WTC11 (cell line): Measurements from ENCODE around the gene USP28. TPM values are rescaled to one million over a fixed set of nuclear protein-coding genes. Genes with fewer than 3 reads are reported as not detected.
A peak's percentile ranks its signal among the peaks of the same experiment; 100 is the strongest.

Experiments
- ATAC-seq: fragments of 200-7000 bp; cut with Tn5 transposase; 2 replicates; pipeline ENCODE4 v1.10.0; 2021; ENCODE audit warnings: mild to moderate bottlenecking, moderate library complexity
- CTCF ChIA-PET: fragments of 300-600 bp; sonication (Branson Sonifier 250); formaldehyde crosslinking; loops from one replicate; lab custom pipeline; 2021; ENCODE audit warnings: antibody characterized with exemption; lab: Charles Lee
- POLR2A ChIA-PET: fragments of 350-600 bp; sonication (Branson Sonifier 250); formaldehyde crosslinking; loops from one replicate; lab custom pipeline; 2021; ENCODE audit warnings: antibody characterized with exemption; lab: Charles Lee
- DNase-seq: peaks from one replicate; pipeline ENCODE4 v3.0.0; 2021; ENCODE audit warnings: low spot score
- H3K27ac Mint-ChIP-seq: 2 replicates; pipeline ENCODE4 v1.8.0; 2021; ENCODE audit warnings: mixed read lengths
- H3K27me3 Mint-ChIP-seq: 2 replicates; pipeline ENCODE4 v1.8.0; 2021; ENCODE audit warnings: low read depth, mild to moderate bottlenecking, moderate library complexity, mixed read lengths
- H3K36me3 Mint-ChIP-seq: 2 replicates; pipeline ENCODE4 v1.8.0; 2021; ENCODE audit warnings: mixed read lengths
- H3K4me1 Mint-ChIP-seq: 2 replicates; pipeline ENCODE4 v1.8.0; 2022; ENCODE audit warnings: mixed read lengths
- H3K4me3 Mint-ChIP-seq: 2 replicates; pipeline ENCODE4 v1.8.0; 2021; ENCODE audit warnings: mild to moderate bottlenecking, moderate library complexity, mixed read lengths
- H3K9me3 Mint-ChIP-seq: 2 replicates; pipeline ENCODE4 v1.8.0; 2021; ENCODE audit warnings: mixed read lengths
- CREM ChIP-seq: sonication (generic); formaldehyde crosslinking; IDR thresholded peaks from 2 replicates; pipeline ENCODE4 v1.8.1; 2022; ENCODE audit warnings: mild to moderate bottlenecking, missing genetic modification reagents, moderate library complexity
- ESRRA ChIP-seq: sonication (generic); formaldehyde crosslinking; IDR thresholded peaks from 2 replicates; pipeline ENCODE4 v1.8.1; 2022; ENCODE audit warnings: mild to moderate bottlenecking, missing genetic modification reagents, borderline replicate concordance
- GTF2I ChIP-seq: fragments of 250-450 bp; sonication (Bioruptor Pico); conservative IDR thresholded peaks from 2 replicates; pipeline ENCODE4 v1.4.0; 2021; ENCODE audit warnings: mild to moderate bottlenecking
- MYBL2 ChIP-seq: sonication (generic); formaldehyde crosslinking; IDR thresholded peaks from 2 replicates; pipeline ENCODE4 v1.8.1; 2023; ENCODE audit warnings: mild to moderate bottlenecking, moderate library complexity, missing genetic modification reagents
- NFATC4 ChIP-seq: fragments of 250-450 bp; sonication (Bioruptor Pico); IDR thresholded peaks from 2 replicates; pipeline ENCODE4 v1.9.0; 2021; ENCODE audit warnings: mild to moderate bottlenecking
- NFE2L1 ChIP-seq: sonication (generic); formaldehyde crosslinking; IDR thresholded peaks from 2 replicates; pipeline ENCODE4 v1.8.1; 2023; ENCODE audit warnings: missing genetic modification reagents
- NR3C1 ChIP-seq: sonication (generic); formaldehyde crosslinking; conservative IDR thresholded peaks from 2 replicates; pipeline ENCODE4 v1.8.1; 2023; ENCODE audit warnings: low read depth, mild to moderate bottlenecking, missing genetic modification reagents
- TCF7 ChIP-seq: sonication (generic); formaldehyde crosslinking; IDR thresholded peaks from 2 replicates; pipeline ENCODE4 v1.8.0; 2022; ENCODE audit warnings: mild to moderate bottlenecking, low read depth, missing genetic modification reagents, moderate library complexity
- ZNF416 ChIP-seq: fragments of 250-450 bp; sonication (Bioruptor Pico); IDR thresholded peaks from 2 replicates; pipeline ENCODE4 v1.9.0; 2021; ENCODE audit warnings: mild to moderate bottlenecking, inconsistent platforms
- total RNA-seq: library from RNA; stranded (reverse); gene quantifications from 3 replicates; pipeline ENCODE4 v1.2.3, GENCODE V29; 2021
- TF ChIP-seq, protein P1 (sequence below): fragments of 250-450 bp; sonication (Bioruptor Pico); IDR thresholded peaks from 2 replicates; pipeline ENCODE4 v1.8.0; 2021; ENCODE audit warnings: mild to moderate bottlenecking
- TF ChIP-seq, protein P2 (sequence below): sonication (generic); formaldehyde crosslinking; IDR thresholded peaks from 2 replicates; pipeline ENCODE4 v1.8.1; 2022; ENCODE audit warnings: low read depth, missing genetic modification reagents, borderline replicate concordance
- TF ChIP-seq, protein P3 (sequence below): sonication (generic); formaldehyde crosslinking; conservative IDR thresholded peaks from 2 replicates; pipeline ENCODE4 v1.8.1; 2022; ENCODE audit warnings: mild to moderate bottlenecking, missing genetic modification reagents
- TF ChIP-seq, protein P4 (sequence below): sonication (generic); formaldehyde crosslinking; IDR thresholded peaks from 2 replicates; pipeline ENCODE4 v1.8.1; 2023; ENCODE audit warnings: mild to moderate bottlenecking, missing genetic modification reagents, moderate library complexity
- TF ChIP-seq, protein P5 (sequence below): sonication (generic); formaldehyde crosslinking; IDR thresholded peaks from 2 replicates; pipeline ENCODE4 v1.8.1; 2022; ENCODE audit warnings: low read depth, mild to moderate bottlenecking, moderate library complexity, missing genetic modification reagents, borderline replicate concordance
- TF ChIP-seq, protein P6 (sequence below): sonication (generic); formaldehyde crosslinking; IDR thresholded peaks from 2 replicates; pipeline ENCODE4 v1.8.1; 2022; ENCODE audit warnings: missing genetic modification reagents, borderline replicate concordance

USP28 gene
- total RNA-seq, 1 experiment from 2014 or later, result 129 TPM

DNA sequence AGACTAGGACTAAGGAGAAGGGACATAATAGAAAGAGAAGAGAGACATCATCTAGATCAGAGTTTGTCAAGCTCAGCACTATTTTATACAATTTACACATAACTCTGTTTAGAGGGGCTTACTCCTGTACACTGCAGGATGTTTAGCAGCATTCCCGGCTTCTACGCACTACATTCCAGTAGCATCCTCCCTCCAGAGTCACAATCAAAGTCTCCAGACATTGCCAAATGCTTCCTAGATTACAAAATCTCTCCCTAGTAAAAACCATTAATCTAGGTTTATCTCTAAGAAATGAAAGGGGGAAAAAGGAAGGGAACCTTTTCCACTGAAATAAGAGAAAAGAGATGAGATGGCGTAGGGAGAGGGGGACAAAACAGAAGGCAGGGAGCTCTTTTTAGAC, 4.0 kb downstream of the USP28 start:
- no peak for ATAC-seq
- H3K27me3 Mint-ChIP-seq, result no peaks in the 10 kb centered on the region
- H3K27ac Mint-ChIP-seq, result peak overlapping the region; percentile 55; the same call in 1 of the 2 replicates
- peak overlapping the region; percentile 89 for H3K4me3 Mint-ChIP-seq
- ChIA-PET CTCF (interaction anchor here (1.7 kb wide), 1 partner anchor 65 kb away, joined by 5 read pairs; no protein-coding TSS in a partner anchor), POLR2A (no interaction called here)
- H3K36me3 Mint-ChIP-seq, result peaks cover 58% of the 10 kb centered on the region
- no peak for DNase-seq
- peaks cover 67% of the 10 kb centered on the region for H3K4me1 Mint-ChIP-seq
- no peaks in the 10 kb centered on the region for H3K9me3 Mint-ChIP-seq
- TF ChIP-seq, protein P1, sequence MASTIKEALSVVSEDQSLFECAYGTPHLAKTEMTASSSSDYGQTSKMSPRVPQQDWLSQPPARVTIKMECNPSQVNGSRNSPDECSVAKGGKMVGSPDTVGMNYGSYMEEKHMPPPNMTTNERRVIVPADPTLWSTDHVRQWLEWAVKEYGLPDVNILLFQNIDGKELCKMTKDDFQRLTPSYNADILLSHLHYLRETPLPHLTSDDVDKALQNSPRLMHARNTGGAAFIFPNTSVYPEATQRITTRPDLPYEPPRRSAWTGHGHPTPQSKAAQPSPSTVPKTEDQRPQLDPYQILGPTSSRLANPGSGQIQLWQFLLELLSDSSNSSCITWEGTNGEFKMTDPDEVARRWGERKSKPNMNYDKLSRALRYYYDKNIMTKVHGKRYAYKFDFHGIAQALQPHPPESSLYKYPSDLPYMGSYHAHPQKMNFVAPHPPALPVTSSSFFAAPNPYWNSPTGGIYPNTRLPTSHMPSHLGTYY (CRISPR knock-in tag), result no peak
- TF ChIP-seq, protein P2, sequence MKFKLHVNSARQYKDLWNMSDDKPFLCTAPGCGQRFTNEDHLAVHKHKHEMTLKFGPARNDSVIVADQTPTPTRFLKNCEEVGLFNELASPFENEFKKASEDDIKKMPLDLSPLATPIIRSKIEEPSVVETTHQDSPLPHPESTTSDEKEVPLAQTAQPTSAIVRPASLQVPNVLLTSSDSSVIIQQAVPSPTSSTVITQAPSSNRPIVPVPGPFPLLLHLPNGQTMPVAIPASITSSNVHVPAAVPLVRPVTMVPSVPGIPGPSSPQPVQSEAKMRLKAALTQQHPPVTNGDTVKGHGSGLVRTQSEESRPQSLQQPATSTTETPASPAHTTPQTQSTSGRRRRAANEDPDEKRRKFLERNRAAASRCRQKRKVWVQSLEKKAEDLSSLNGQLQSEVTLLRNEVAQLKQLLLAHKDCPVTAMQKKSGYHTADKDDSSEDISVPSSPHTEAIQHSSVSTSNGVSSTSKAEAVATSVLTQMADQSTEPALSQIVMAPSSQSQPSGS, result no peak
- TF ChIP-seq CREM (CRISPR knock-in tag) (no peak), NR3C1 (CRISPR knock-in tag) (no peak)
- TF ChIP-seq, protein P3, sequence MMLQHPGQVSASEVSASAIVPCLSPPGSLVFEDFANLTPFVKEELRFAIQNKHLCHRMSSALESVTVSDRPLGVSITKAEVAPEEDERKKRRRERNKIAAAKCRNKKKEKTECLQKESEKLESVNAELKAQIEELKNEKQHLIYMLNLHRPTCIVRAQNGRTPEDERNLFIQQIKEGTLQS (CRISPR knock-in tag), result no peak

DNA sequence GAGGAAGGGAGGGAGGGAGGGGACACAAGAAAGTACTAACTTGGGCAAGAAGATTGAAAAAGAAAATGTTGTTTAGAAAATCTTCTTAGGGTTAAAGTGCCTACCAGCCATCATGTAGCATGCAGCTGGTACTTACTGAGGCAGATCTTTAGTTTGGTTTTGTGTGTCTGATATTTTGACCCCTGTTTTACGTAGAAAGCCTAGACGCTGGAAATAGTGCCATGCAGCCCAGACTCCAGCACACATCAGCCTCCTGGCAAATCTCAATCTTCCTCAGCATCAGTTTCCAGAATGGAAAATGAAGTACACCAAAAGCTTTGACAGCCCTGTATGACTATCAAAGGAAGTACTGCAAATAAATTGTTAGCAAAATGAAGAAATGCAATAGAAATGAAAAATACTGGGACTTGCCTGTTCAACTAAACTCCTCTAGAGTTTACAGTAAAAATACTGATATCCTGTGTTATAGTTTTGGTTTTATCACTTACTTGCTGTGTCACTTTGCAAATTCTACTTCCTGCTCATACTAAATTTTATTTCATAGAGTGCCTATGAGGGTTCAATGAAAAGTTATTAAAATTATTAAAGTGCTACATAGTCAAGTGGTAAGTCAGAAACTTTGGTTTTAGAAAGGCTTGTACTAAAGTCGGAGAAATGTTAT, 7.4 kb downstream of the USP28 start:
- ATAC-seq (no peak), DNase-seq (no peak)
- Mint-ChIP-seq H3K27ac (peak overlapping the region; percentile 58), H3K4me3 (no peak overlapping the region), H3K9me3 (no peaks in the 10 kb centered on the region), H3K4me1 (peaks cover 76% of the 10 kb centered on the region), H3K27me3 (no peaks in the 10 kb centered on the region), H3K36me3 (peaks cover 75% of the 10 kb centered on the region)
- CTCF ChIA-PET, result interaction anchor here (1.5 kb wide), 1 partner anchor 27 kb away, joined by 4 read pairs; no protein-coding TSS in a partner anchor
- POLR2A ChIA-PET, result no interaction called here
- no peak for TF ChIP-seq NFE2L1 (CRISPR knock-in tag)
- TF ChIP-seq, protein P2, result no peak
- no peak for TF ChIP-seq NFATC4
- TF ChIP-seq, protein P4, sequence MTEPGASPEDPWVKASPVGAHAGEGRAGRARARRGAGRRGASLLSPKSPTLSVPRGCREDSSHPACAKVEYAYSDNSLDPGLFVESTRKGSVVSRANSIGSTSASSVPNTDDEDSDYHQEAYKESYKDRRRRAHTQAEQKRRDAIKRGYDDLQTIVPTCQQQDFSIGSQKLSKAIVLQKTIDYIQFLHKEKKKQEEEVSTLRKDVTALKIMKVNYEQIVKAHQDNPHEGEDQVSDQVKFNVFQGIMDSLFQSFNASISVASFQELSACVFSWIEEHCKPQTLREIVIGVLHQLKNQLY, result no peak
- TF ChIP-seq, protein P5, sequence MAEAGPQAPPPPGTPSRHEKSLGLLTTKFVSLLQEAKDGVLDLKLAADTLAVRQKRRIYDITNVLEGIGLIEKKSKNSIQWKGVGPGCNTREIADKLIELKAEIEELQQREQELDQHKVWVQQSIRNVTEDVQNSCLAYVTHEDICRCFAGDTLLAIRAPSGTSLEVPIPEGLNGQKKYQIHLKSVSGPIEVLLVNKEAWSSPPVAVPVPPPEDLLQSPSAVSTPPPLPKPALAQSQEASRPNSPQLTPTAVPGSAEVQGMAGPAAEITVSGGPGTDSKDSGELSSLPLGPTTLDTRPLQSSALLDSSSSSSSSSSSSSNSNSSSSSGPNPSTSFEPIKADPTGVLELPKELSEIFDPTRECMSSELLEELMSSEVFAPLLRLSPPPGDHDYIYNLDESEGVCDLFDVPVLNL (CRISPR knock-in tag), result no peak
- TF ChIP-seq ESRRA, result no peak
- TF ChIP-seq ZNF416 (CRISPR knock-in tag), result no peak
- TF ChIP-seq, protein P6, sequence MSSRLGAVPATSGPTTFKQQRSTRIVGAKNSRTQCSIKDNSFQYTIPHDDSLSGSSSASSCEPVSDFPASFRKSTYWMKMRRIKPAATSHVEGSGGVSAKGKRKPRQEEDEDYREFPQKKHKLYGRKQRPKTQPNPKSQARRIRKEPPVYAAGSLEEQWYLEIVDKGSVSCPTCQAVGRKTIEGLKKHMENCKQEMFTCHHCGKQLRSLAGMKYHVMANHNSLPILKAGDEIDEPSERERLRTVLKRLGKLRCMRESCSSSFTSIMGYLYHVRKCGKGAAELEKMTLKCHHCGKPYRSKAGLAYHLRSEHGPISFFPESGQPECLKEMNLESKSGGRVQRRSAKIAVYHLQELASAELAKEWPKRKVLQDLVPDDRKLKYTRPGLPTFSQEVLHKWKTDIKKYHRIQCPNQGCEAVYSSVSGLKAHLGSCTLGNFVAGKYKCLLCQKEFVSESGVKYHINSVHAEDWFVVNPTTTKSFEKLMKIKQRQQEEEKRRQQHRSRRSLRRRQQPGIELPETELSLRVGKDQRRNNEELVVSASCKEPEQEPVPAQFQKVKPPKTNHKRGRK (CRISPR knock-in tag), result no peak
- no peak for TF ChIP-seq GTF2I (CRISPR knock-in tag)
- no peak for TF ChIP-seq TCF7
- no peak for TF ChIP-seq MYBL2 (CRISPR knock-in tag)
